A204.1 (cell line): ENCODE results near the gene OR6C76.

Experiments
- FAIRE-seq: peaks from 2 replicates; lab custom pipeline; 2012; peaks lifted over from hg19 to GRCh38; lab: Jason Lieb, UNC

The OR6C76 gene

GRCh38 chr12:55469291-55469690 is 43.2 kb downstream of the OR6C76 start:
- no peak for FAIRE-seq

GRCh38 chr12:55470088-55470829 is 44.2 kb downstream of the OR6C76 start, which contains the start of gene OR6C70:
Gene OR6C70, minus strand, starts transcription at chr12:55470138. Its CDS starts 0 bp downstream, at chr12:55470138.
- no peak for FAIRE-seq

GRCh38 chr12:55472264-55472663 is 46.2 kb downstream of the OR6C76 start:
- FAIRE-seq: no peak
